ENCODE data around the gene ABR. TPM values are rescaled to one million over a fixed set of nuclear protein-coding genes. Genes with fewer than 3 reads are reported as not detected.
A peak's percentile ranks its signal among the peaks of the same experiment; 100 is the strongest.
"Not testable (repeated sequence)": the region's sequence is repeated elsewhere in the genome, so short reads cannot be mapped to it uniquely, and the experiment has no call there.

The ABR gene
- total RNA-seq, 1 donor from 2014 or later = 57.8 TPM

- DNase-seq (ENCODE audit: low read depth, low spot score) = not testable (repeated sequence)
Measured at GRCh38 chr17:1073963-1074625, 105.7 kb downstream of the ABR start.

DNA sequence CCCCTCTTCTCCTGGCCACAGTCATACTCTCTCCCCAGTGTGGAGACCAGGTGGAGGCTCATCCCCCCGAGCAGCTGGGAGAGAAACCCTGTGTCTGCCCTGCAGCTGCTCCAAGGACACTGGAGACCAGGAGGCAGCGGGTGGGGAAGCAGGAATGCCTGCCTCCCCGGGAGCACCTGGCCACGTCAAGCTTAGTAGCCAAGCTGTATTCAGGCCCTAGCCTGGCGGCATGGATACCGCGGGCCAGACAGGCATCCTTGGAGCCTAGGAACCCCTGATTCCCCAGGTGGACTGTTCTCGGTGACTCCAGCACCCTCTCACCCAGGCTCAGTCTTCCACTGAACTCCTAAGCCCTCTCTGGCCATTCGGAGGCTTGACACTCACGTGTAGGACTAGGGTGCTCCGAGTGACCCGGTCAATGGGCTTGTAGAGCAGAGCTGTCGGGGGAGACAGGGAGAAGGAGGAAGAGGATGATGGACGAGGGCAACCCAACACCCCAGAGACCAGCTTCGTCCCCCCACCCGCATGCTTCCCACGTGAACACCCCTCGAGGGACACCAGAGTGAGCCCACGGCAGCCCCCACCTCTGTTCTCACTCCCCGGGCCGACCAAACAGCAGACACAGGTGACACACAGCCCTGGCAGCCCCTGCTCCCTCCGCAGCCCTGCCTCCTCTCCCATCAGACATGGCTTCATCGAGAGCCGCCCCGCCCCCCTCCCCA, 106.4 kb downstream of the ABR start:
- DNase-seq (ENCODE audit: low read depth, low spot score) = no peak

DNA sequence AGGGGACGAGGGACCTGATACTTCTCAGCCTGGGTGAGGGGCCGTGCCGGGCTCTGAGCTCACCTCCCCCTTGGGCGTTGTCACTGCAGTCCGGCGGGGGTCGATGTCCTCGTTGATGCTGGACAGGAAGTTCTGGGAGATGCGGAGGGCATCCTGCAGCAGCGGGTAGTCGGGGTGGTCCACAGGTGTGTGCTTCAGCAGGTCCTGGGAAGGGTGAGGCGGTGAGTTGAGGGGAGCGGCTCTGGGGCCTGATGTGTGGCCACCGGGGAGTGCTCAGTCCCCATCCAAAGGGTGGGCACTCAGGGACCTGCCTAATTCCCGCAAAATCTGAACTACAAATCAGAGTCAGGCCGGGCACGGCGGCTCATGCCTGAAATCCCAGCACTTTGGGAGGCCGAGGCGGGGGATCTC, 107.2 kb downstream of the ABR start:
- DNase-seq (ENCODE audit: low read depth, low spot score) = no peak

DNA sequence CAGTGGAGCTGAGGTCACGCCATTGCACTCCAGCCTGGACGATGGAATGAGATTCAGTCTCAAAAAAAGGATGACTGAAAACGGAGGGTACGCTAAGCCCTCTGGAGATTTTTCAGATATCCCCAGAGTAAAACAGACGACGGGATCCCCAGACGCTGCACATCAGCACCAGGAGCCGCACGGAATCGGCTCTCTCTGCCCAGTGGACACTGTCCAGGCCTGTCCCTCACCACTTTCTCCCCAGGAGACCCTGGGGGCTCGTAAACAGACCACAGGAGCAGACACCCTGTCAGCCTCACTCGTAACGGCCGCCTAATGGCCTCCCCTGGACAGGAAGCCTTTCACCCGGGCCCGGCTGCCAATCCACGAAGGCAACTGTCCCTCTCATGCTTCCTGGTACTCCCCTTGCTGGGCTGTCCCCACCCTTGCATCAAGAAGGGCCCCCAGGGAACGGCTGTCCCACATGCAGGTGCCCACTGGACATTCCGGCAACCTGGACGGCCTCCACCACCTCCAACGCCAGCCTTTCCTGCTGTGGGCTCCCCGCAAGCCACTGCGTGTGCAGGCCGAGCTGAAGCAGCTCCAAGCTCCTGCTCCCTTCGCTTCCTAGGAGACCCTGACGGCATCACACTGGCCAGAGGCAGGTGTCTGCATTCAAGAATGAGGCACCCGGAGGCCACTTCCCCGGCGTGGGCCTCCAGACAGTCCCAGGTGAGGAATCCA, 108.5 kb downstream of the ABR start:
- no peak for DNase-seq (ENCODE audit: low read depth, low spot score)

- DNase-seq (ENCODE audit: low read depth, low spot score) = no peak
Measured at GRCh38 chr17:1070411-1070810, 109.4 kb downstream of the ABR start.

- DNase-seq (ENCODE audit: low read depth, low spot score) = no peak
Measured at GRCh38 chr17:1069847-1070246, 109.9 kb downstream of the ABR start.

- no peak for DNase-seq (ENCODE audit: low read depth, low spot score)
Measured at GRCh38 chr17:1068356-1068755, 111.4 kb downstream of the ABR start.

GRCh38 chr17:1067282-1067956, 112.4 kb downstream of the ABR start:
- DNase-seq (ENCODE audit: low read depth, low spot score) = no peak

GRCh38 chr17:1065416-1065815, 114.4 kb downstream of the ABR start:
- DNase-seq (ENCODE audit: low read depth, low spot score) = not testable (repeated sequence)

- peak; percentile 84 for DNase-seq (ENCODE audit: low read depth, low spot score)
Measured at GRCh38 chr17:1060991-1061390, 118.8 kb downstream of the ABR start.

DNA sequence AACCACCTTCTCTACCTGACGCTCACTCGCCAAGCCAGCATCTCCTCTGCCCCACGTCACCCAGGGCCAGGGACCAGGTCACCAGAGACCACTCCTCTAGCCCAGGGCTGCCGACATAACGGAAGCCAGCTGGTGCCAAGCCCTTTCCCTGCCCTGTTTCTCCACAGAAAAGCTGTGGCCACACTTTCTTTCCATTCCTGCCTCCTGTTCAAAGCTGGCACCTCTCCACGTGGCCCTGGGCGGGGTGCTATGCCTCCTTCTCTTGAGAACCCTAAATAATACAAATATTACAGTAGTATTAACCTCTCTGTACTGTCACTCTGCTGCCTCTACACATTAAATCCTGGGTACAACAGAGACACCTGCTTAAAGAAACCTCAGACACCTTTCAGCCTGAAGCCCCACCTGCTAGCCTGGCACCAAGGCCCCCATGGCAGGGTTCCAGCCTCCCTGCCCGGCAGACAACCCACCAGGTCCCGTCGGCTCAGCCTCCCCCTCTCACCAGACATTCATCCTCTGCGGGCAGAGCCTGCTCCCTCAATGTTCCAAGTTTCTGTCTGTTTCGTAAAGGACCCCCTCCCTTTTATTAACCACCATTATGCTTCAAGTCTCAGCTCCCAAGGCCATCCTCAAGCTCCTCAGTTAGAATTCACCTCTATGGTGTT, 120.5 kb downstream of the ABR start:
- no peak for DNase-seq (ENCODE audit: low read depth, low spot score)

- no peak for DNase-seq (ENCODE audit: low read depth, low spot score)
Measured at GRCh38 chr17:1058423-1059130, 121.2 kb downstream of the ABR start.

DNA sequence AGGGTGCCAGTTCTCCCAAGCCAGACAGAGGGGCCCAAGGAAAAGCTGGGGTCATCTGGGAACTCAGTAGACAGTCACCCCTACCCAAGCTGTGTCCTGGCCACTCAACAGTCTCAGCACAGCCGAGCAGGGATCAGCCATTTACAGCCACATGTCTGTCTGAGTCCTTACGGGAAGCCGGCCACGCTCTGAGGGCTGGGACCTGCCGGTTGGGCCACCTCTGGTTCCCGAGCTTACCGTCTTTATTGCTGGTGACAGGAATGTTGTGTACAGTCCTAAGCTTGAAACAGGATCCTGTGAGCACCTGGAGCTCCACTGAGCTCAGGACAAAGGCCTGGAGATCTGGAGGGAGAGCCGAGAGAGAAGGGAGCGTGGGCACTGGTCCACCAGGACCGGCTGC, 123.0 kb downstream of the ABR start:
- DNase-seq (ENCODE audit: low read depth, low spot score) = no peak

DNA sequence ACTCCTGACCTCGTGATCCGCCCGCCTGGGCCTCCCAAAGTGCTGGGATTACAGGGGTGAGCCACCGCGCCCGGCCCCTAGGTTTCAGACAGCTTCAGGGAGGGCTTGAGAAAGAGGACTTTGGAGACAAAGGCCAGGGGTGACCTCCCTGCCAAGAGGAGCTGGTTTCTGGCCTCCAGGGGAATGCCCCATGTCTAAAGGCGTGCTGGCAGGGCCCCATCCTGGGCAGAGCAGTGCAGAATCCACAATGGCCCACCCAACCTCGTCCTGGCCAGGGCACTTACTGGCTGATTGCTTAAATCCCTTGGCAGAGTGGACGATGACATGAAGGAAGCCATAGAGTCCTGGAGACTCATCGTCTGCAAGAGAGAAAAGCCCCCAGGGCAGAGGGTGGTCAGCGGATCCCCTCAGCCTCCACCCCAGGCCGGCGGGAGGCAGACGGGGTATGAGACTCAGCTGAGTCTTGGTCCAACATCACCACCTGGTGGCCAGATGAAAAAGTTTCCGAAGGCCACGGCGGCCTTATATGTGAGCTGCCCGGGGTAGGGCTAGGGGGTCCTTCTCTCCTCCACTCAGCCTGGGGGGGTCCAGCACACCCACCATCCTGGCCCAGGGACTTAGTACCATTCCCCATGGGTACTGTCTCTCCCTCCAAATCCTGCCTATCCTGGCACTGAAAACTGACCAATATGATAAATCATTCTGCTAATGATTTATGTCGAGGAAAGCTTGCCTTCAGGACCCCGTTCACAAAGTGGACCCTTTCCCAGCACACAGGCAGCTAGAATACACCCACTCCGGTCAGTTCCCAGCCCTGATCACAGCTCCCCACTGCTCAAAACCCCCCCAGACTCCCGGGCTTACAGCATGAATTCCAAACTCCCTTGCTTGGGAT, 123.8 kb downstream of the ABR start:
- peak; percentile 19 for DNase-seq (ENCODE audit: low read depth, low spot score)

DNA sequence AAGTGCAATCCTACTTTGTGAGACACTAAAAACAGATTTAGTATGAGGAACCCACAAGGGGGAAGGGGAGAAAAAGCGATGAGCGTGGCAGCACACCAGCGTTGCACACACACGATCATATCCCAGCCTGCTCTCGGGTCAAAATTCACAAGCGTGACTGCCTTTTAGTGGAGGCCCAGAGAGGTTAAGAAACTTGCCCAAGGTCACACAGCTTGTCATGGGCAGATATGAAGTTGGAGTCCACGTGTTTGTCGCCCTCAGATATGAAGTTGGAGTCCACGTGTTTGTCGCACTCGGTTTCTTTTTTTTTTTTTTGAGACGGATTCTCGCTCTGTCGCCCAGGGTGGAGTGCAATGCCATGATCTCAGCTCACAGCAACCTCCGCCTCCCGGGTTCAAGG, 124.5 kb downstream of the ABR start:
- no peak for DNase-seq (ENCODE audit: low read depth, low spot score)

GRCh38 chr17:1054656-1055055, 125.1 kb downstream of the ABR start:
- DNase-seq (ENCODE audit: low read depth, low spot score) = no peak

DNA sequence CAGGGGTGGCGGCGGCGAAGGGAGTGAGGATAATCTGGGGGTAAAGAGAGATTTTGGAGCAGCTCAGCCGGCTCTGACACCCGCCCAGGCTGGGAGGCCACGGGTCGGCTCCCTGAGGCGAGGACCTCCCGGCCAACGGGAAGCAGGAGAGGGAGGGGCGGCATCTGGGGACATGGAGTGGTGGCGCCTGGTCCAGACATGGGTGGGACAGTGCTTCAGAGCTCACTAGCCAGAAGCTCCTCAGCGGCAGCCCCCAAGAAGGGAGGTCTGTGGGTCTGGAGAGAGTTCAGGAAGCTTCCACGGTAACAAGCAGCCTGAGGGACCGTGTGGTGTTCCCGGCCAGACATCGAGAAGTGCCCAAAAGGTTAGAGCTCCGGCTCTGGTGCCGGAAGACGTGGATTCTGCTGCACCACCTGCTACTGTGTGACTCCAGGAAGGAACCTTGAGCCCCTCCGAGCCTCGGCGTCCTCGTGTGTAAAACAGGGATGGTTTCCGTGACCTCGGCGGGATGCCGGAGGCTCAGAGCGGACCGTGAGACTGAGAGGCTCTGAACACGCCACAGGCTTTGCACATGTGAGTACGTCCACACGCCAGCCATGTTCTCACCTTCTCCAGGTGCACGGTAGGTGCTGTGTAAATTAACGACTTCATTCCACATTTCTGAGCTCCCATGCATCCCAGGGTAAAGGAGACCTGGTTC, 126.0 kb downstream of the ABR start:
- no peak for DNase-seq (ENCODE audit: low read depth, low spot score)

DNA sequence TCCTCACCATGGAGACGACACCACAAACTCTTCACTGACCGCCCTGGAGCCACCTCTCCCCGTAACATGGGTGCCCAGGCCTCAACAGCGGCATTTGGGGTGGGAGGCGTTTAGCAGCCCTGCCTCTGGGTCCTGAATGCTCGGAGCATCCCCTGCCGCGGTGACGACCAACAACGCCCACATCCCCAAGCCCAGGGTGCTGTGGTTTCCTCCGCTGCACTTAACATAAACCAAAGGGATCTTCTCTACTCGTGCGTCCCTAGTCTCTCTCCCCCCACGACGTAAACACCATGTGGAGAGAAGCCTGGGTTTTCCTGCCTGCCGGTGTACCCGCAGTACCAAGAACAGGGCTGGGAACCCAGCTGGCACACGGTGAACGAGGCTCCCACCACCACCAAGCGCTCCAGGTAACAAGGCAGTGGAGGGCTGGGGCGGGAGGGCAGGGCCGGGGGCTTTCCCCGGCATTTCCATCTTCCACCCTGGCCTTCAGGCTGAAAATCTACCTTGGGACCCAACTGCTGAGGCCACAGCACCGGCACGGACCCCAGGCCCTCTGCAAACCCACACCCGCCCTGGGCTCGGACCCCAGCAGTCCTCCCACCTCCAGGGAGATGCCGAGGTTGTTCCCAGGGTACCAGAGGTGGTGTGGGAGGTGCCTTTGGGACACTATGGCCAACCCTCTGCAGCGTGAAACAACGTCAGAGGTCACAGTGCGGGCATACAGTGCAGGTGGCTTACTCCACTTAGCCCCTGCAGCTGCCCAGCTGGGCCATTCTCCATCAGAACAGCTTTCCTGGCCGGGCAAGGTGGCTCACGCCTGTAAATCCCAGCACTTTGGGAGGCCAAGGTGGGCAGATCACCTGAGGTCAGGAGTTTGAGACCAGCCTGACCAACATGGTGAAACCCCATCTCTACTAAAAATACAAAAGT, 128.5 kb downstream of the ABR start:
- DNase-seq (ENCODE audit: low read depth, low spot score) = no peak

Measured in pulmonary artery endothelial cell (primary cell).